HG02870 (cell line): Measurements from ENCODE around the gene TMEM184B.

Source experiments
- ATAC-seq: cut with Tn5 transposase; IDR thresholded peaks from one replicate; pipeline ENCODE4 v1.9.1; 2021; ENCODE audit warnings: mild to moderate bottlenecking, moderate library complexity; ENCODE audit not compliant: unreplicated experiment

The TMEM184B gene

GRCh38 chr22:38282397-38282796, 9.6 kb upstream of the TMEM184B start:
- no peak for ATAC-seq

DNA sequence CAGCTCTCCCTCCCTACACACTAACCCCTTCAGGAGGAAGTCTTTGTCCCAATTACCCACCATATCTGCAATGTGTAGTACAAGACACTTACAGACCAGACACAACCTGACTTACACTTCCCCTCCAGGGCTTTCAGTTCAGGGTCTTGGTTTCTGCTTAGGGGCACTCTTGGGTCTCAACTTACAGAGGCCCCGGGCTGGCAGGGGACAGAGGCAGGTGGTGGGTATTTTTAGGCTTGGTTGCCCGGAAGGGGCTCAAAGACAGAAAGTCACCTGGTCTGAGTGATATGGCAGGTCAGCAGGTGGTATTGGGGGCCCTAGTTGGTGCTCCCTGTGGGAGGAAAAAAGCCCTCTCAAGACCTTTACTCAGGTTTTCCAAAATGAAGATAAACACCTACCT, 3.4 kb upstream of the TMEM184B start:
- ATAC-seq, result no peak

GRCh38 chr22:38273135-38273826, 471 bp upstream of the TMEM184B start:
- no peak for ATAC-seq

DNA sequence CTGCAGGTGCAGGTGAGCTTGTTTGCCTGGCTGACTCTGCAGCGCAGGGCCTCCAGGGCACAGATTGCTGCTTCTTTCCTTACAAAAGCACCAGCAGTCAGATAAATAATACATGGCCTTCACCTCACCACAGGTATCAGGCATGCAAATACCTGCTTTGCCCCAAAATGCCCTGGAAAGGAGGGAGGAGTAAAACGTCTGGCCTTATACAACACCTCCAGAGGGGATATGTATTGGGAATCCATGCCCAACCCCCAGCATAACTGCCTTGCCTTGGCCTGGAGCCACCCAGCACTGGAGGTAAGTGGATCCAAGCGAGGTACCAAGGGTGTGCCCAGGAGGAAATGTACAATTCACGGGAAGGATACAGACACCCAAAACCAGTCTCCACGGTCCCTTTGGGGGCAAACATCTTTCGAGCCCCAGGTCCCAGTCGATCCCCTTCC, 860 bp downstream of the TMEM184B start:
- no peak for ATAC-seq

- ATAC-seq, result no peak
Measured at GRCh38 chr22:38271101-38271500, 1.7 kb downstream of the TMEM184B start.

DNA sequence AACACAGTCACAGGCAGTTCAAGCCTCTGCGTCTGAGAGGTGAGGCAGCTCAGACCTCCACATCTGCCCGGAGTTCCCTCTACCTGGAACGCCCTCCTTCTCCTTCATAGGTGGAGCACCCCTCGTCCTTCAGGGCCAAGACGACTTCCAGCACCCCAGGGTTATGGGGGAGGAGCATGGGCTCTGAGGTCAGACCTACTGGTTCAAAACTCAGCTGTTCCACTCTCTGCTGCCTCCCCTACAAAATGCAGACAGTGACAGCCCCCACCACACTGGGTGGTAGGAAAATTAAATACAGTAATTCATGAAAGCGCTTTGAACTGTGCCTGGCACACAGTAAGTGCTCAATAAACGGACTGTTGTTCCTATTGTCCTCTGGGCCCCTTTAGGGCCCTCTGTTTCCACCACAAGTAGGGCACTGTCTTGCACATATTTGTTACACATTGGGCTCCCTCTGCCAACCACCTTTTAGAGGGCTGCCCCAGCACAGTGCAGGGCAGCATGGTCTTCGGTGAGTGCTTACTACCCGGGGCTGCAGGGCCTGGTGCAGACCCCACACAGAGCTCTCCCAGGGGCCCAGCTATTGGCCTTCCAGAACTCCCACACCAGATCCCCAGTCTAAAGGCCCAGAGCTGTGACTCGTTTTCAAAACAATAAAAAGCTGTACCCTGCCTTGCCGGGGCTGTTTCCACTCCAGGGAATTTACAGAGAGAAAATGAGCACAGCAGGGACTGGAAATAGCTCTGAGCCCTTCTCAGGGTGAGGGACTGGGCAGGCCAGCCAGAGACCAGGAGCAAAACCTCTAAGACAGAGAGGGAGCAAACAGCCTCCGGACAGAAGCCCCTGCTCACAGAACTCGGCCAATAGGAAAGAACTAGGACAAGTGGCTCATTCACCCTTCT, 2.5 kb downstream of the TMEM184B start:
- no peak for ATAC-seq

DNA sequence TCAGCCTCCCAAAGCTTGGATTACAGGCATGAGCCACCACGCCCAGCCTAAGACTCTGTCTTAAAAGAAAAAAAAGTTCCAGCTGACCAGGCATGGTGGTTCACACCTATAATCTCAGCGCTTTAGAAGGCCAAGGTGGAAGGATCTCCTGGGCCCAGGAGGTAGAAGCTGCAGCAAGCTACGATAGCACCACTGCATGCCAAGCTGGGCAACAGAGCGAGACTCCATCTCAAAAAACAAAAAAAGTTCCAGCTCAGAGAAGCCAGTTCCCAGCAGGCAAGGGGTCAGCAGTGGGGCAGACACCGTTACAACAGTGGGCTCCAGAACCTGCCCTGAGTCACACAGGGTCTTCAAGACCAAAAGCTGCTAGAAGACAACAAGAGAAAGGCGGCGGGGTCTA, 3.3 kb downstream of the TMEM184B start:
- no peak for ATAC-seq

DNA sequence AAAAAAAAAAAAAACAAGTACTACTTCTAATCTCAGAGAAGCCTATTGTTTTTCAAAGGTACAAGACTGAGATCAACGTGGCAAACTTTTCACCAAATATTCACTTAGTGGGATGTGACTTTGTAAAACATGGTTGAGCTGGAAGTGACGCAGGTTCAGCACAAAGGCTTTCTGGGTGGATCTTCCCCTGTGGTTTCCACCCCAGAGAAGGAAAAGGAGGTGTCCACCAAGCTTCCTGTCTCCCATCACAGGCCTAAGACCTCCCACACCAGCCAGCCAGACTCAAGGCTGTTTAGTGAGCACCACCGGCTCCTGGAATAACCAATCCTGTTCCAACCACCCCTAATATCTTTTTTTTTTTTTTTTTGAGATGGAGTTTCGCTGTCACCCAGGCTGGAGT, 5.7 kb downstream of the TMEM184B start:
- ATAC-seq, result no peak

GRCh38 chr22:38266120-38266519, 6.7 kb downstream of the TMEM184B start:
- ATAC-seq, result no peak

GRCh38 chr22:38264322-38264843, 8.4 kb downstream of the TMEM184B start:
- ATAC-seq, result no peak

- no peak for ATAC-seq
Measured at GRCh38 chr22:38262051-38262795, 10.6 kb downstream of the TMEM184B start.

DNA sequence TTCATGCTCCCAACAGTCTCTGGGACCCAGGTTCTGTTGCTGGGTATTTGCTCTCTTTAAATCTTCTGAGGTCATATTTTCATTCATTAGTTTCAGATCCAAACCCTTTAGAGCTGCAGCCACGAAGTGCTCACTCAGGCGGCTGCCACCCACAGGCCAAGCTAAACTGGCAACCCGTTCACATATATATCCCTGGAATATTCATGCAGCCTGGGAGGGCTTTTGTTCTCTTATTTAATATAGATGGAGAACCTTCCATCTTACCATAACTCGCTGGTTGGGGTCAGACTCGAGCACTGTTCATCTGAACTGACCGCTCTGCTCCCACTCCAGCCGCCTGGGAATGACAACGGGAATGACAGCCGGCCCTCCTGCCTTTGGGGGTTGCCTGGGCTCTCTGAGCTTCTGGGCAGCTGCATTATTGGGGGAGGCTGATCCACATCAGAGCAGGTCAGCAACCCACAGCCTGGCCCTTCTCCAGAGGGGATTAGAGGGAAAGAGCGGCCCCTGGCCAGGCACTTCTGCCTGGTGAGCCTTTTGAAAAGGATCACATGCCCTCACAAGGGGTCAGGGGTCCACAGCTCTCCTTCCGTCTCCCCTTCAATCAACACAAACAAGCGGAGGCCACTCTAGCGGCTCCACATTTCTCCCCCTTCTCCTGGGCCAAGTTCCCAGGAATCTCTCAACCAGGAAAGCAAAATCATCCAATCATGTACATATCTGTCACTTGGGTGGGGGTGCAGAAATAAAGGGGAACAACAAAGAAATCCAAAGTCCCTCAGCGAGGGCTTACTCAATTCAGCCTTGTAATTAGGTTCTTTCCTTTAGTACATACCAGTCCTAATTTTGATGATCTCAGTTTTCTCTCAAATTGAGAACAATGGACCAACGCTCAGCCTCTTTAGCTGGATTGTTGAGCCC, 11.8 kb downstream of the TMEM184B start:
- ATAC-seq, result no peak

DNA sequence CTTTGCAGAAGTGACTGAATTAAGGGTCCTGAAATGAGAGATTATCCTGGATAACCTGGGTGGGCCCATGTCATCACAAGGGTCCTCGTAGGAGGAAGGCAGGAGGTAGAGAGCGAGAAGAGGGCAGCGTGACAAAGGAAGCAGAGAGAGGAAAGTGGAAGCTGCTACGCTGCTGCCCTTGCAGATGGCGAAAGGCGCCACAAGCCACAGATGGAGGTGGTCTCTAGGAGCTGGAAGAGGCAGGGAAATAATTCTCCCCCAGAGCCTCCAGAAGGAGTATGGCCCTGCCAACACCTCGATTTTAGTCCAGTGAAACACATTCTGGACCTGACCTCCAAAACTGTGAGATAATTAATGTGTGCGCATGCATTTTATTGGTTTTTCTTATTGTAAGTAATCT, 13.4 kb downstream of the TMEM184B start:
- no peak for ATAC-seq

GRCh38 chr22:38258895-38259294, 13.9 kb downstream of the TMEM184B start:
- ATAC-seq, result no peak

- no peak for ATAC-seq
Measured at GRCh38 chr22:38257650-38258250, 15.1 kb downstream of the TMEM184B start.

GRCh38 chr22:38257181-38257580, 15.6 kb downstream of the TMEM184B start:
- ATAC-seq, result no peak

DNA sequence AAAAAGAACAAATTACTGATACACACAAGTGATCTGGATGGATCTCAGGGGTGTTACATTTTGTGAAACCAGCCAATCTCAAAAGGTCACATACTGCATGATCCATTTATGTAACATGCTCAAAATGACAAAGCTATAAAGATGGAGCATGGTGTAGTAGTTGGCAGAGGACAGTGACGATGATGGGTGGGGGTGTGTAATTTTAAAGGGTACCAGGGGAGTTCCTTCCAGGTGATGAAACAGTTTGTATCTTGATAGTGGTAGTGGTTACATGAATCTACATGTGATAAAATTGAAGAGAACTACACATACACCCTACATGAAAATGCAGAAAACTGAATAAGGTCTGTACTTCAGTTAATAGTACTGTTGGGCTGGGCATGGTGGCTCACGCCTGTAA, 17.1 kb downstream of the TMEM184B start:
- ATAC-seq, result no peak

GRCh38 chr22:38251341-38251692, 21.5 kb downstream of the TMEM184B start:
- no peak for ATAC-seq

GRCh38 chr22:38250643-38251340, 22.0 kb downstream of the TMEM184B start:
- ATAC-seq, result no peak
